Cardiac muscle cell (in vitro differentiated cells and primary cell): ENCODE measurements around the gene VSTM2B. TPM values are rescaled to one million over a fixed set of nuclear protein-coding genes. Genes with fewer than 3 reads are reported as not detected.

Experiments used
- DNase-seq, 2 donors: peaks; one replicate each; pipeline versions ENCODE4 v3.0.0 to v3.0.0-alpha.2; 2010 to 2017; ENCODE audit warnings: low read depth in 1 of 2, low spot score in 1 of 2
- H3K27ac ChIP-seq: fragments of 200-600 bp; sonication (generic); 2 replicates; pipeline ENCODE4 v1.5.1; 2016
- H3K27me3 ChIP-seq: fragments of 200-600 bp; sonication (generic); 2 replicates; pipeline ENCODE4 v1.6.0; 2016; ENCODE audit warnings: control low read depth
- H3K36me3 ChIP-seq: fragments of 200-600 bp; sonication (generic); 2 replicates; pipeline ENCODE4 v1.5.1; 2016; ENCODE audit warnings: control low read depth
- H3K4me1 ChIP-seq: fragments of 200-600 bp; sonication (generic); 2 replicates; pipeline ENCODE4 v1.8.1; 2017; ENCODE audit warnings: low read depth, mild to moderate bottlenecking, mixed run types
- H3K4me3 ChIP-seq: fragments of 200-600 bp; sonication (generic); 2 replicates; pipeline ENCODE4 v1.5.1; 2016; ENCODE audit warnings: mild to moderate bottlenecking
- H3K9me3 ChIP-seq: fragments of 200-600 bp; sonication (generic); 2 replicates; pipeline ENCODE4 v1.5.1; 2017; ENCODE audit warnings: low read depth, mild to moderate bottlenecking, control low read depth
- CTCF ChIP-seq: IDR thresholded peaks from 2 replicates; pipeline ENCODE4 v1.5.1; 2012; ENCODE audit warnings: low read depth, mild to moderate bottlenecking, low read length
- polyA plus RNA-seq: library from polyadenylated mRNA; unstranded; fragments of >200 nt; fragmentation: Nextera tagmentation; extraction: Ambion mirVana; gene quantifications from 2 replicates; pipeline ENCODE4 v1.2.1, GENCODE V29; 2016
- total RNA-seq: library from RNA; depleted of rRNA; stranded (reverse); fragments of >200 nt; gene quantifications from 2 replicates; pipeline ENCODE4 v1.2.3, GENCODE V29; 2016

VSTM2B gene
- total and polyA plus RNA-seq, 2 experiments from 2014 or later = 0.39 TPM; not detected in 1

DNA sequence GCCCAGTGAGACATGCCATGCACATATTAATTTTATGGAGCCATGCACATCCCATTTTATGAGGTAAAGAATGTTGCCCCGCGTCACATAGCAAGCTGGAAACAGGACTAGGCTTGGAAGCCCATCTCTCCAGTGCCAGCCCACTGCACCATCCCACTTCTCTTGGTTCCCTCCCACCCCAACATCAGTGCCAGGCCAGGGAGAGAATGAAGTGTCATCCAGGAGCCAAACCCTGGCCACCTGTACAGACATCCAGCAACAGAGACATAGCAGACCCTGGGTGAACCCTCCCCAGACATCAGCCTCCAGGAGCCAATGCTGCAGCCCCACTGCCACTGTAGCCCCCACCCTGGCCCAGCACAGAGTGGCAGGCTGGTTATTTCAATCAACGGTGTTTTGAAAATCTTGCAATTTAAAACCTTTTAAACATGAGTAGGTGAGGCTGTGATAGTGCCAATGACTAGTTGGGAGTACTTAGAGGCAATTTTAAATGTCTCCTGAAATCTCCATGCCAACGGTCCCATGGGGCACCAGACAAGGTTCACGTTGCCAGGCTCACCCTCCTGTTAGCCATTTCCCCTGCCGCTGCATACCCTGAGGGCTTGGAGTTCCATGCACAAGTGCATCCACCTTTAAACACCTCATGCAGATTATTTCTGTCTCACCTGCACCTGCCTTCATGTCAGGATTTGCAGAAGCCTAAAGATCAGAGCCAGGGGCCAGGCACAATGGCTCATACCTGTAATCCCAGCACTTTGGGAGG lies 34.7 kb downstream of the VSTM2B start:
- no peak for TF ChIP-seq CTCF
- Histone ChIP-seq H3K36me3 (no peaks in the 10 kb centered on the region), H3K4me1 (no peaks in the 10 kb centered on the region), H3K4me3 (no peak overlapping the region), H3K27ac (no peak overlapping the region), H3K9me3 (no peaks in the 10 kb centered on the region), H3K27me3 (peaks cover 7% of the 10 kb centered on the region)
- DNase-seq = no peak

GRCh38 chr19:29561601-29562000 lies 35.8 kb downstream of the VSTM2B start:
- no peak overlapping the region for H3K4me3 ChIP-seq
- H3K27me3 ChIP-seq = peaks cover 7% of the 10 kb centered on the region
- H3K9me3 ChIP-seq = no peaks in the 10 kb centered on the region
- DNase-seq = no peak
- H3K36me3 ChIP-seq = no peaks in the 10 kb centered on the region
- no peak overlapping the region for H3K27ac ChIP-seq
- TF ChIP-seq CTCF = no peak
- no peaks in the 10 kb centered on the region for H3K4me1 ChIP-seq

DNA sequence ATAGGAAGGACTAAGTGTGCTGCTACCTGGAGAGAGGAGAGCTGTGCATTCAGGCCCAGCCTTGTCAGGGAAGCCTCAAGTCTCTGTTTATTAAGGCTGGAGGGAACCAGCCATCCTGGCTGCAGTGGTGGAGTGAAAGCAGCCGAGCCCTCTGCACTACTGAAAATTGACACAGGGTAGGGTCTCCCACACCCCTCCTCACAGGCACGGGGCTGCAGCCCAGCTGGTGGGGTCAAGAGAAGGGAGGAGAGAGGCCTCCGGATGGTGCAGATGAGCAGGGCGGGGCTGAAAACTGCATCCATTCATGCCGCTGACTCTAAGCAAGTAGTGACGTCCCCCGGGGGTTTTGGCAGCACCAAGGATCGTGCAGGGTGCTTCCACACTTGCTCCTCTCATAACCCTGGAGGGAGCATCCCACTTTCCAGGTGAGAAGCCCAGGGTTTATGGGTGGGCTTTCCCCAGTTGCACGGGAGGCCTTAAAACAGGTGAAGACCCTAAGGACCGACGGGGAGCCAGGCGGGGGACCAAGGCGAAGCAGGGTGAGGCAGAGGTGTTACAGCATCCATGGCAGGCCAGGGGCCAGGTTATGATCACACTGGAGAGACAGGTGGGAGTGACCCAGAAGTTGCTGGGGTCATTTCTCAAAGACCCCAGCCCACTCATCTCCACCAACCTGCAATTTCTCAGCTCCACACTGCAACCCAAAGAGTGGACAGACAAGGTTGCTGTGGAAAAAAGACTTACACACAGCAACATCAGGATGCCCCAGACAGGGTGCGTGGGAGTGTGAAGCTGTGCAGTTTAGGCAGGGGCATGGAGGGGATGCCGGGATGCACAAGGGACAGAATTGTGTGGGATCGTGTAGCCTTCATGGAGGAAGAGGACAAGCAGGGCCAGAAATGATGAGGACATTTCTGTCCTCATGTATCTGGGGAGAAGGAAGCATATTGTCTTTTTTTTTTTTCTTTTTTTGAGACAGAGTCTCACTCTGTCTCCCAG lies 36.8 kb downstream of the VSTM2B start:
- H3K27ac ChIP-seq = no peak overlapping the region
- H3K4me1 ChIP-seq = no peaks in the 10 kb centered on the region
- no peaks in the 10 kb centered on the region for H3K9me3 ChIP-seq
- H3K36me3 ChIP-seq = no peaks in the 10 kb centered on the region
- peaks cover 7% of the 10 kb centered on the region for H3K27me3 ChIP-seq
- no peak overlapping the region for H3K4me3 ChIP-seq
- no peak for DNase-seq
- no peak for TF ChIP-seq CTCF

DNA sequence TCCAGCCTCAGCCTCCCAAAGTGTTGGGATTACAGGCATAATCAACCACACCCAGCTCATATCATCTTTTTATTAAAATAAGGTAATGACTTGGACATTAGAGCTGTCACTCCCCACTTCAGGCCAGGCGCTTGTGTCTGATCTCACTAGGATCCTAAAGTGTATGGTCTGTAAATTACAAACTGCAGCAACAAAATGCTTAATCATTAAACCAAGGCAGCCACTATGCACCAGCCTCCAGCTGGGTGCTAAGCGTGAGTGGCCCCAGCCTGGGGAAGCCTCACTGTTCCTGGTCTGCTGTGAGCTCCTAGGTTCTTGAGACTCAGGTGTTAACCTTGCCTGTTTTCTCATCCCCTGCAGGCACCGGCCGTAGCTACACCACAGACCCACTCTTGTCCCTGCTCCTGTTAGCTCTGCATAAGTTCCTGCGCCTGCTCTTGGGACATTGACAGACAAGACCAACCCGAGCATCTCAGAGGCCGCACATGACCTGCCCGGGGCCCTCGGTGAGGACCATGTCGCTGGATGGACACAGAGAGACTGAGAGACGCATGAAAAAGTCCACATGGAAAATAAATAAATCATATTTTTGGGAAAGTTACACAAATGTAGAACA lies 37.8 kb downstream of the VSTM2B start:
- Histone ChIP-seq H3K27ac (no peak overlapping the region), H3K9me3 (no peaks in the 10 kb centered on the region), H3K4me3 (no peak overlapping the region), H3K27me3 (peaks cover 15% of the 10 kb centered on the region), H3K4me1 (no peaks in the 10 kb centered on the region), H3K36me3 (no peaks in the 10 kb centered on the region)
- TF ChIP-seq CTCF = no peak
- no peak for DNase-seq

GRCh38 chr19:29564574-29565005 lies 38.8 kb downstream of the VSTM2B start:
- no peak for TF ChIP-seq CTCF

More at GRCh38 chr19:29564574-29565005, 38.8 kb downstream of the VSTM2B start:
- no peak overlapping the region for H3K27ac ChIP-seq
- peaks cover 16% of the 10 kb centered on the region for H3K27me3 ChIP-seq
- H3K36me3 ChIP-seq = no peaks in the 10 kb centered on the region
- H3K9me3 ChIP-seq = no peaks in the 10 kb centered on the region
- DNase-seq = no peak
- H3K4me1 ChIP-seq = no peaks in the 10 kb centered on the region
- H3K4me3 ChIP-seq = no peak overlapping the region
